GM12865 (cell line): Measurements from ENCODE around the gene CDKAL1.

Experiments
- DNase-seq: peaks from one replicate; pipeline ENCODE4 v3.0.0; 2010; ENCODE audit warnings: low read depth
- H3K4me3 ChIP-seq: 2 replicates; pipeline ENCODE4 v1.5.1; 2011; ENCODE audit warnings: mild to moderate bottlenecking, low read depth, low read length, control low read depth
- TF ChIP-seq, protein P1 (sequence below): IDR thresholded peaks from 2 replicates; pipeline ENCODE4 v1.5.1; 2011; ENCODE audit warnings: low read length, control low read depth, low read depth, inconsistent platforms; ENCODE audit not compliant: insufficient read depth; ENCODE audit errors: missing control alignments

Gene CDKAL1

DNA sequence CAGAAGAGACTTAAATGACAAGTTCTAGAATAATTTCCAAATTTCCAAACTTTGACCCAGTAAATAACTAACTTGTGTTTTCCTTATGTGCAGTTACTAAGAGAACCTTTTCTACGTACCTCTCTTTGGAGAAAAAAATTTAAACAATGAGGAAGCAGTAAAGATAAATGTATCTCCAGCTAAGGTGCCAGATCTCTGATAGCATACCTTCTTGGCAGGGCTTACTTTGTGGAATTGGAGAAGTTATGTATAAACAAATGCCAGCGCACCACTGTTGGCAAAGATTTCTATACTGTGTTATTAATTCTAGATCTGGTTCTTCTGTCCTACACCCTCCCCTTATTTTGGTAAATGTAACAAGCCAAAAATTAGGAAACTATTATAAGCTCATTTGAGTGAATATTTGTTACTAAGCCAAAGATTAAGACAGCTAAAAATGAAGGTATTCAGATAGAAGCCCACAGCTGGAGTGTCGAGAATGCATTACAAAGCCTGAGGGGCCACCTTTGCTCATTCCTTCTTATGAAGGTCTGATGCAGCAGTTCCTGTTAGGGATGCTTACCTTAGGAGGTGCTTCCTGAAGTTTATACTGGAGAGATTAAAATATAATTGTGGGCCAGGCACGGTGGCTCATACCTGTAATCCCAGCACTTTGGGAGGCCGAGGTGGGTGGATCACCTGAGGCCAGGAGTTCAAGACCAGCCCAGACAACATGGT is 686.2 kb downstream of the CDKAL1 start:
- TF ChIP-seq, protein P1, sequence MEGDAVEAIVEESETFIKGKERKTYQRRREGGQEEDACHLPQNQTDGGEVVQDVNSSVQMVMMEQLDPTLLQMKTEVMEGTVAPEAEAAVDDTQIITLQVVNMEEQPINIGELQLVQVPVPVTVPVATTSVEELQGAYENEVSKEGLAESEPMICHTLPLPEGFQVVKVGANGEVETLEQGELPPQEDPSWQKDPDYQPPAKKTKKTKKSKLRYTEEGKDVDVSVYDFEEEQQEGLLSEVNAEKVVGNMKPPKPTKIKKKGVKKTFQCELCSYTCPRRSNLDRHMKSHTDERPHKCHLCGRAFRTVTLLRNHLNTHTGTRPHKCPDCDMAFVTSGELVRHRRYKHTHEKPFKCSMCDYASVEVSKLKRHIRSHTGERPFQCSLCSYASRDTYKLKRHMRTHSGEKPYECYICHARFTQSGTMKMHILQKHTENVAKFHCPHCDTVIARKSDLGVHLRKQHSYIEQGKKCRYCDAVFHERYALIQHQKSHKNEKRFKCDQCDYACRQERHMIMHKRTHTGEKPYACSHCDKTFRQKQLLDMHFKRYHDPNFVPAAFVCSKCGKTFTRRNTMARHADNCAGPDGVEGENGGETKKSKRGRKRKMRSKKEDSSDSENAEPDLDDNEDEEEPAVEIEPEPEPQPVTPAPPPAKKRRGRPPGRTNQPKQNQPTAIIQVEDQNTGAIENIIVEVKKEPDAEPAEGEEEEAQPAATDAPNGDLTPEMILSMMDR, result no peak
- no peak overlapping the region for H3K4me3 ChIP-seq
- DNase-seq, result no peak

DNA sequence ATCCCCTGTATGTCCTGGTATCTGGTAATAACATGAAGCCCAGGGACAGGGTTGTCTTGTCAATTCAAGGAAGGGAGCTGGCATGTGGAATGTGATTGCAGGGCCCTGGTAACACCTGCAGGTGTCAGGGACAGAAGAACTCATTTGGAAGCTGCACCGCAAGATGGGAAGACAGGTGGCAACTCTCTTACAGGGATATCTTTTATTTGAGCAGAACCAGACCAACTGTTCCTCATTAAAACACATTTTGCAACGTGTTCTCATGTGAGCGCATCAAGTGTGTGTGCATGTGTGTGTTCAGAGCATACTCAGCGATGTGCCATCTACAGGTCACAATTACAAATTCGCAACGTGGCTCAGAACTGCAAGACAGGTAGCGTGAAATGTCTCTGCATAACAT is 688.4 kb downstream of the CDKAL1 start:
- H3K4me3 ChIP-seq, result no peak overlapping the region
- DNase-seq, result no peak
- TF ChIP-seq, protein P1, result no peak

DNA sequence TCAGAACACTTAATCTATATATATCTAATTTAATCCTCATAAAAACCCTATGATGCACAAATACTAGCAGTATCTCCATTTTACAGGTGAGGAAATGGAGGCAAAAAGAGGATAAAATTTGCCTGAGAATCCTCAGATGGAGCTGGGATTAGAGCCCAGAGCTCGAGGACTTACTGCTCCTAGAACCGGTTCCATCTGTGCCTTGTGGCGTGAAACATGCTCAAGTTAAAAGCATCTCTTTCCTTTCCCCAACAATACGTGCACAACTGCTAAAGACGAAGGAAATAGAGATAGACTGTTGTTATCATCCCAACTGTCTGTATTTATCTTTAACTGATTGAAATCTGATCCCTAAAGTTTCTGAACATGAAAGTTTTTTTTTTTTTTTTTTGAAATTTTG is 691.7 kb downstream of the CDKAL1 start:
- no peak for DNase-seq
- H3K4me3 ChIP-seq, result no peak overlapping the region
- TF ChIP-seq, protein P1, result no peak

DNA sequence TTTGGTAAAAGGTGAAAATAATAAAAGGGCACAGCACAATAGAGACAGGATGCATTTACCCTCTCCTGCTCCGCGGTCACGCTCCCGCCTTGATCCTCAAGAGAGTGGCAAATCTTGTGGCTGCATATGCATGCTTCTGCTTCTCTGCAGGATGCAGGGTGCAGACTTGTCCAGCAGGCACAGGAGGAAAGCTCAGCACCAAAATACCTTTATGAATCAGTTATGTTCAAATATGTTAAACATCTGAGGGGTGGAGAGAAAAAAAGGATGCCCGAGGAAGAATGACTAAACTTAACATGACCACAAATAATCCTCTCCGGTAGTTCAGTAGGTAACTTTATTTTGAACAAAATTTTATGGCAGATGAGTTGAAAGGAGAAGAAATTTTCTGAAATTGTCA is 693.2 kb downstream of the CDKAL1 start:
- no peak for DNase-seq
- TF ChIP-seq, protein P1, result no peak
- no peak overlapping the region for H3K4me3 ChIP-seq

DNA sequence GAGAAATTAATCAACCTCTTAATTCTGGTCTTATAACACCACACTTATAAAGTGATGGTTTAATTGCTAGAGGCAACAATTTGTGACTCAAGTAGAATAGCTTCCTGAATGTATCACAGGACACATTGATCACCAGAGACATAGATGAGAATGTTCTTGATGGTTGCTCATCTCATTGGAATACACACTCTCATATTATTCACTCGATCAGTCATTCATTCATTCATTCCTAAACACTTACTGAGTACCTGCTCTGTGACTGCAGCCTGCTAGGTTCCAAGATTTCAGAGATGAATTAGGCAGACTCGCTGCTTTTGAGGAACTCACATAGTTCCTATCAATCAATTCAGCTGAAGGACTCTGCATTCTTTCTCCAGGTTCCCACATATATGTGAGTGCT is 694.2 kb downstream of the CDKAL1 start:
- DNase-seq, result no peak
- TF ChIP-seq, protein P1, result no peak
- H3K4me3 ChIP-seq, result no peak overlapping the region

DNA sequence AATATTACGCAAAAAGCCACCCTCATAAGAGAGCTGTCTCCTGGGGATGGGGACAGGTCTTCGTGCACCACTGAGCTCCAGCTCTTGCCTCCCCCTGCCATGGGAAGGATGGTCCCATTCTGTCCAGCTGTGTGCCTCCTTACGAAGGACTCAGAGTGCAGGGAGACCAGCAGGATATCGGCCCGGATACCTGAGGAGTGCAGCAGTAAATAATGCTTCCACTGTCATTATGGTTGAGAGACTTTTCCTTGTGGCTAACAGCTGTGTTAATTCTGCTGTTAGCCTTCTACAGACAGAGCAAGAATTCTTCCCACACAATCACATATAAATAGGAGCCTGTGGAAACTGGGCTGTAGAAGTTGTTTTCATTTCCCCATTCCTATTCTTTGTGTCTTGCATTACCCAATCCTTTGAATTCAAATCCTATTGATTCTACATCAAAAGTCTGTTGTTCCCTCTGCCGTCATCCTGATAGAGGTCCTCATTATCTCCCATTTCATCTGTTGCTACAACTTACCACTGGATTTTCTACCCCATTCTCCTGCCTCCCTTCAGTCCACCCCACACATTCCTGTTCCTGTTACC is 694.7 kb downstream of the CDKAL1 start:
- DNase-seq, result no peak
- TF ChIP-seq, protein P1, result no peak
- no peak overlapping the region for H3K4me3 ChIP-seq

DNA sequence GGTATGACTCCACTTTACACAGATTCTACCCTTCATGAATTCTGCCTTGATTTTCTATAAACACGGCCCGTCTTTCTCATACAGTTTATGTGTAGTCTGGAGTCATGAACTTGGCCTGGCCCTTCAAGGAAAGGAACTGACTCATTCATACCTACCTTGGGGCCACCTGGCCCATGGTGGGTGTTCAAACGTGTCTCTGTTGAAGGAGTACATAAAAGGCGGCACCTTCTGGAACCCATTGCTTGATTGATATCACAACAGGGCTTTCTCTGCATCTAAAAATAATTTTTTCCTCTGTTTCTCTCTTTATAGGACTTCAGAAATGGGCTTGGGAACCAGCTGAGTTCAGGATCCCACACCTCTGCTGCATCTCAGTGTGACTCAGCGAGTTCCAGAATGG is 696.3 kb downstream of the CDKAL1 start:
- no peak for DNase-seq
- TF ChIP-seq, protein P1, result no peak
- H3K4me3 ChIP-seq, result no peak overlapping the region
